Hepatocyte (in vitro differentiated cells): ENCODE data around the gene POU6F2.

Source experiments
- CTCF ChIP-seq: fragments of 200-600 bp; sonication (generic); IDR thresholded peaks from 2 replicates; pipeline ENCODE4 v1.5.1; 2016; ENCODE audit warnings: antibody characterized with exemption, mild to moderate bottlenecking; ENCODE audit not compliant: poor library complexity
- EZH2 ChIP-seq: fragments of 200-600 bp; sonication (generic); IDR thresholded peaks from 2 replicates; pipeline ENCODE4 v1.6.1; 2016; ENCODE audit warnings: antibody characterized with exemption, mild to moderate bottlenecking, borderline replicate concordance

DNA sequence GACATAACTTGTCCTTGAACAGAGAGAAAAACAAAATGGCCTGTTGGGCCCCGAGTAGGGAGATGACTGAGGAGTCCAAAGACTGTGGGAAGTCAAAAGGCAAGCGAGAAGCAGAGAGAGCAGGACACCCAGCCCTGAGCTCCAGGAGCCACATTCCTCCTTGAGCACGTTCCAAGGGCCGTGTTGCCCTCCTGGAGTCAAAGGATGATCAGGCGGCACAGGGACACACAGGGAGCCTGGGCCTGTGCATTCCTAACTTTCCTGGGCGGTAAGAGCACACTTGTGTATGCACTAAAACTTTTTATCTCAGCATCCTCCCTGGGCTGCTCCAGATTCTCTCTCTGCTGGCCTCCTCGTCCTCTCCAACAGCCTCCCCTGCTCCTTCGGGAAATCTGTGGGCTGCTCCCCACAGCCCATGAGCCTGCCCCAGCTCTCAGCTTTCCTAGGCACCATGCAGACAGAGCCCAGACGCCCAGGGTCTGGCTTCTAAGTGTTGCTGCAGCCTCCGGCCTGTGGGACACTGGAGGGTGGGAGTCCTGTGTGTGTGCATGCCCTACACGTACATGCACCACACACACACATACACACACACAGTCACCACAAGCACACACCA, 281.8 kb downstream of the POU6F2 start:
- TF ChIP-seq CTCF (no peak), EZH2 (no peak)
